Fibroblast of skin of right quadriceps (primary cell): ENCODE data around the gene MPP2.
"Not testable (repeated sequence)": the region's sequence is repeated elsewhere in the genome, so short reads cannot be mapped to it uniquely, and the experiment has no call there.

Experiments used
- DNase-seq: peaks from one replicate; pipeline ENCODE4 v3.0.0-alpha.2; 2013

Gene MPP2

GRCh38 chr17:43907425-43907981 is at the start of gene MPP2:
TSS of gene MPP2 (minus strand) at chr17:43907536. CDS start at chr17:43904460, 3,076 bp downstream.
- peak; percentile 71 for DNase-seq

- DNase-seq, result no peak
Measured at GRCh38 chr17:43956222-43956621, 48.9 kb upstream of the MPP2 start.

GRCh38 chr17:43953746-43954145 is 46.4 kb upstream of the MPP2 start, which contains the start of gene PYY:
TSS of gene PYY (minus strand) at chr17:43953940. CDS start at chr17:43953483, 457 bp downstream.
- DNase-seq, result no peak

- no peak for DNase-seq
Measured at GRCh38 chr17:43952724-43953666, 45.7 kb upstream of the MPP2 start.

- DNase-seq, result no peak
Measured at GRCh38 chr17:43952351-43952723, 45.0 kb upstream of the MPP2 start.

DNA sequence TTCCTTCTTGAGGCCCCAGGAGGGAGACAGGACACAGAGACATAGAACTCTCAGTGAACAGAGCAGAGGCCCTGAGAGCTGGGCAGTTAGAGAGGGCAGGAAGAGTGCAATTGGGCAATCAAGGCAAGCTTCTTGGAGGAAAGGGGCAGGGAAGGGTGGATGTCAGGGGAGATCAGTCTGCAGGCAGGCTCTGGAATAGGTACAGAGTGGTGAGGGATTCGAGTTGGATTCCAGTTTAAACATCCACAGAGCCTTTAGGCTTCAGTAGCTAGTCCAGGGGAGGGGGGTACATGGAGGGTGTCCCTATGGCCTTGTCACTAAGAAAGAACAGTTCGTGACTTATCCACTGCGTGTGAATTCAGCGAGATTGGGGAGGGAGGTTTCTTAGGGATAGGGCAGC is 44.4 kb upstream of the MPP2 start:
- no peak for DNase-seq

DNA sequence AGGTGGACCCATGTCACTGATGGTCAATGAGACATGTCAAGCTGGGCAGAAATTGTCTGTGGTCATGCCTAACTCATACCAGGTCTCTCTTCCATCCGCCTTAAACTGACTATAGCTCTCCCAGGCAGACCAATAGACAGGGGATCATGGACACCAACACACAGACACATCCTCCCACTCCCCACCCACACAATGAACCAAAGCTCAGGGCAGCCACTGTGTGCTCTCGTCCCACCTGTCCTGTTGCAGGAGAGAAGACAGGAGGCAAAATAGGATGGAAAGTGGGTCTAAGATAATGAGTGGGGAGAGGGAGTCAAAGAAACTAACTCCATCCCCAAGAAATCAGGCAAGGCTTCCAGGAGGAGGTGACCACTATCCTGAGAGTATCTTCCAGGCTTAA is 43.2 kb upstream of the MPP2 start:
- DNase-seq, result no peak

DNA sequence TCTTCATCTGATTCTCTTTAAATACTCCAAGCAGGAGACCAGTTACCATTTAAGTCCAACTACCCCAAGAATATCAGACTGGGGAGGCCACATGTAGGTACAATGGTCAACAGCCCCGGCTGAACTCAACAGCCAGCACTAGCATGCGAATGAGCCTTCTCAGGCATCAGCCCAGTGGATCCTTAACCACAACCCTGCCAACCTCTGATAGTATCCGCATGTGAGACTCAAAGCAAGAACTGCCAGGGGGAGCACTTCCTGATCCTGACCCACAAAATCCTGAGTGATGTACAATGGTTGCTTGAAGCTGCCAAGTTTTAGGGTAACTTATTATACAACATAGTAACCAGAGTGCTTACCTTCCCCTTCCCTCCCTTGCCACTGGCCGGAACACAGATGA is 42.4 kb upstream of the MPP2 start:
- no peak for DNase-seq

GRCh38 chr17:43946781-43947180 is 39.4 kb upstream of the MPP2 start:
- no peak for DNase-seq

- peak; percentile 78 for DNase-seq
Measured at GRCh38 chr17:43945074-43945829, 37.9 kb upstream of the MPP2 start.

- DNase-seq, result no peak
Measured at GRCh38 chr17:43942051-43942685, 34.8 kb upstream of the MPP2 start, which contains the start of gene PPY. TSS of gene PPY (minus strand) at chr17:43942476. CDS start at chr17:43941654, 822 bp downstream.

DNA sequence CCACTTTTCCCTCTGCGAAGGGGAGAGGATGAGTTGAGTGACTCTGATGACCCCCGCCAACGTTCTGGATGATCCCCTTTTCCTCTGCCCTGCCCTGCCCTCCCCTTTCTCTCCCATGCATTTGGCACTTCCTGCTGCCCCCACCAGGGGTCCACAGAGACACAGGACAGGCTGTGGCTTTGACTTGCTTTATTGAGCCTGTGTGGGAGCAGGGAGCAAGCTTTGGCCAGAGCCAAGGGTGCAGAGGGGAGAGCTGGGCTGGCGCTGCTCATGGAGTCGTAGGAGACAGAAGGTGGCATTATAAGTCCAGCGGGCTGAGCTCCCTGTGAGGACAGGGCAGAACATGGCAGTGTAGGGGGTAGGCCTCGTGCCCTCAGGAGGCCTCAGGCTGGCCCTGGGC is 33.3 kb upstream of the MPP2 start:
- DNase-seq, result peak; percentile 37

GRCh38 chr17:43939886-43940285 is 32.5 kb upstream of the MPP2 start:
- no peak for DNase-seq

GRCh38 chr17:43939452-43939851 is 32.1 kb upstream of the MPP2 start:
- not testable (repeated sequence) for DNase-seq

- DNase-seq, result no peak
Measured at GRCh38 chr17:43938838-43939182, 31.5 kb upstream of the MPP2 start.

- peak; percentile 61 for DNase-seq
Measured at GRCh38 chr17:43936434-43936833, 29.1 kb upstream of the MPP2 start.

GRCh38 chr17:43935926-43936261 is 28.6 kb upstream of the MPP2 start:
- no peak for DNase-seq

- no peak for DNase-seq
Measured at GRCh38 chr17:43935204-43935925, 28.0 kb upstream of the MPP2 start.

DNA sequence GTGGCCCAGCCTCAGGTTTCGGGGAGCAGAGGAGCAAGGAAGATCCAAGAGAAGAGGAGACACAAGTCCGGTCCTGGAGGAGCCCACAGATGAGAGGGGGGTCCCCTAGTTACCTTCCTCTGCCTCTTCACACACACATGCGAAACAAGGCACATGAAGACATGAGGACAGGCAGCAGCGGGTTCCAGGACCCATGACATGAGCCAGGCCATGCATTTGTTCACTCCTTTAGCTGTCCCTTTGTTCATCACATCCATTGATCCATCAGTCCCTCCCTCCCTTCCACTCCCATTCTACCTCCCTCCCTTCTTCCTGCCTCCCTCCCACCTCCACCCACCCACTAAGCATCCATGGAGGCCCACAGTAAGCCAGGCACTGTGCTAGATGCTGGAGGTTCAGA is 25.6 kb upstream of the MPP2 start:
- DNase-seq, result no peak

DNA sequence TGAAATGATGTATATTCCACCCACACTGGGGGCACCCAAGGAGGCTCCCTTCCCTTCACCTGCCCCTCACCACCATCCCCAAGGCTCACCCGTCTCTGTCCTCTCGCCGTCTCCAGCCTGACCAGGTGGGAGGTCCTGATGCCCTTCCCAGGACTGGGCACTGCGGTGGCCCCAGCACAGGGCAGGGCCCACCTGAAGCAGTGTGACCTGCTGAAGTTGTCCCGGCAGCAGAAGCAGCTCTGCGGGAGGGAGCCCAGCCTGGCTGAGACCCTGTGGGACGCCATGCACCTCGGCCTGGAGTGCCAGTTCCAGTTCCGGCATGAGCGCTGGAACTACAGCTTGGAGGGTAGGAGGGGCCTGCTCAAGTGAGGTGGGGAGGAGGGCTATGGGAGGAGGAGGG is 25.0 kb upstream of the MPP2 start:
- DNase-seq, result no peak

DNA sequence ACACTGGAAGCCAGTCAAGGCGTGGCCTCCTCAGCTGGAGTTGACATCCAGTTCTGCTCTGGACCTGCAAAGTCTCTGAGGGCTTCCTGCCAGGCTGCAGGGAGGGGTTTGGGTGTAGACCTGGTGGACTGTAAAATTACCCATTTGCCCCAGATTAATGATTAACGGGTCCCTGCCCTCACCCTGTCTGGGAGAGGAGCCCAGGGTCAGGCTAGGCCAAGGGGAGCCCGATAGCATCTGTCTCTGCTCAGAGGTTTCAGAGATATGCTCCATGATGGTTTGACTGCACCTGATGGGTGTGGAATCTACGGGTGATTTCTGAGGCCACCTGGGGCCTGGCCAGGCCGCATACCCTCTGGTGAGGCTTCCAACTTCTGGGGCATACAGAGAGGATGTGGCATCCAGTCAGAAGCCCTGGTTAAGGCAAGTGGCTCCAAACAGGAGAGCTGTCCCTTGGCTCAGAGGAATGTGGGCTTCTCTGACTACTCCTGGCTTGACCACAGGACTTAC is 23.8 kb upstream of the MPP2 start:
- no peak for DNase-seq

GRCh38 chr17:43928609-43929008 is 21.3 kb upstream of the MPP2 start:
- DNase-seq, result no peak
